Panc1 (cell line): Measurements from ENCODE around the gene OLIG3.

ENCODE experiments used
- CTCF ChIP-seq: fragments of 450-650 bp; IDR thresholded peaks from 2 replicates; pipeline ENCODE4 v1.5.1; 2017; ENCODE audit warnings: mild to moderate bottlenecking
- POLR2AphosphoS5 ChIP-seq: IDR thresholded peaks from 2 replicates; pipeline ENCODE4 v1.6.1; 2012; ENCODE audit warnings: mild to moderate bottlenecking, low read depth, low read length, moderate library complexity
- REST ChIP-seq, 2 experiments: IDR thresholded peaks; 2 replicates each; pipeline ENCODE4 v1.6.1; 2011 to 2012; ENCODE audit warnings: low read depth in 2 of 2, control low read depth in 1 of 2, low read length in 1 of 2, mild to moderate bottlenecking in 1 of 2, moderate library complexity in 1 of 2; ENCODE audit not compliant: insufficient read depth in 1 of 2
- SIN3A ChIP-seq: IDR thresholded peaks from 2 replicates; pipeline ENCODE4 v1.6.1; 2012; ENCODE audit warnings: low read depth, mild to moderate bottlenecking, low read length, moderate library complexity, borderline replicate concordance; ENCODE audit not compliant: insufficient read depth

- TF ChIP-seq CTCF = no peak
- no peak for TF ChIP-seq POLR2AphosphoS5
- TF ChIP-seq REST (IDR thresholded peaks at IDR 0.05; ENCODE audit: insufficient read depth in 1 of 2, low read depth in 2 of 2, low read length in 1 of 2) = no peak
- TF ChIP-seq SIN3A = no peak
Observed at GRCh38 chr6:137493218-137494038, 766 bp downstream of the OLIG3 start.
